Lower lobe of right lung (tissue), 2 donors: Measurements from ENCODE around the gene ABHD8. TPM values are rescaled to one million over a fixed set of nuclear protein-coding genes. Genes with fewer than 3 reads are reported as not detected.

ENCODE experiments used
- ATAC-seq, 2 donors: fragments of 200-7000 bp; cut with Tn5 transposase; one replicate each; pipeline ENCODE4 v1.9.1; 2020 to 2022; ENCODE audit warnings: mild to moderate bottlenecking in 2 of 2, moderate library complexity in 2 of 2
- DNase-seq: peaks from one replicate; pipeline ENCODE4 v3.0.0-alpha.2; 2020
- H3K27ac ChIP-seq: fragments of 200-600 bp; one replicate; pipeline ENCODE4 v1.8.0; 2022
- H3K27me3 ChIP-seq: fragments of 200-600 bp; one replicate; pipeline ENCODE4 v1.8.0; 2022; ENCODE audit warnings: low read depth
- H3K36me3 ChIP-seq: fragments of 200-600 bp; one replicate; pipeline ENCODE4 v1.8.0; 2022; ENCODE audit warnings: mild to moderate bottlenecking
- H3K4me1 ChIP-seq: fragments of 200-600 bp; one replicate; pipeline ENCODE4 v1.8.0; 2022
- H3K4me3 ChIP-seq: fragments of 200-600 bp; one replicate; pipeline ENCODE4 v1.8.0; 2022; ENCODE audit warnings: mild to moderate bottlenecking
- H3K9me3 ChIP-seq: fragments of 200-600 bp; one replicate; pipeline ENCODE4 v1.8.0; 2022
- intact Hi-C: fragments of 100-400 bp; cut with DNase I; formaldehyde crosslinking; loops from one replicate; pipeline ENCODE4 v1.11.0; 2022
- total RNA-seq: library from RNA; stranded (reverse); fragmentation: NEBNext Ultra II Directional; extraction: Animal tissue kit (Norgen Biotek cat#: 25700); gene quantifications from one replicate; pipeline ENCODE4 v1.2.1, GENCODE V29; 2021
- TF ChIP-seq, protein P1 (sequence below): fragments of 200-600 bp; IDR thresholded peaks from one replicate; pipeline ENCODE4 v1.8.0; 2022; ENCODE audit warnings: antibody characterized with exemption, mild to moderate bottlenecking
- donor health status: DM: no; HTN: yes; CAD: no; lungs with severe emphysema.

ABHD8 gene
- total RNA-seq, 1 donor from 2014 or later, result 19.5 TPM

DNA sequence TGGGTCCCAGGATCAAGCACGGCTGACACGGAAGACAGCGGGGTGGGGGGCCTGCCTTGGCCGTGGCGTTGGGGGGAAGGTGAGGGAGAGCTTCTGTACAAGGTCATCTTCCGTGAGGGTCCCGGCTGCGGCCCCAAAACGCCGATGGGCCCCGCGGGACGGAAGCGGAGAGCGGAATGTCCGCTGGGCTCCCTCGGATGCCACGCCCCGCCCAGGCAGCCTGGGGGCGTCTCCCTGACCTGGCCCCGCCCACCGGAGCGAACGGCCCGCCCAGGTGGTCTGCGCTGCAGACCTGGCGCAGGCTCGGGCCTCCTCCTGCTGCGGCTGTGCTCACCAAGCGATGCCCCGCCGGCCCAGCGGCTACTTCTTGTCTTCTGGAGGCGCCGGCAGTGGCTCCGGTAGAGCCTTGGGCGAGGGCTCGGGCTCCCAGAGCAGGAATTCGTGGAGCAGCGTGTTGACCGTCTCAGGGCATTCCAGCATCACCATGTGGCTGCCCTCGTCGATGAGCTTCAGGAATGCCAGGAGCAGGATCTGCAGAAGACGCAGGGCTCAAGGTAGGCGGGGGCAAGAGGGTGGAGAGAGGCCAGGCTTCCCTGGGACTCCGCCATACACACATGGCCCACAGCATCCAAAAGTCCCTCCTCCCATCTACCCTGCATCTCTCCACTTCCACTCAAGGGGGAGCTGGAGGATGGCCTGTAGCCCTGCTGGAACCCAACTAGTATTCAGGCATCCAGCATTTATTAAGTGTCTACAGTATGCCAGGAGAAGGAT lies 10.7 kb downstream of the ABHD8 start:
- peak overlapping the region; percentile 67 for H3K4me3 ChIP-seq
- no peaks in the 10 kb centered on the region for H3K9me3 ChIP-seq
- intact Hi-C loops, result no loop called here
- DNase-seq (peak; percentile 77), ATAC-seq (peak; percentile 94 to 95)
- H3K27ac ChIP-seq, result peak overlapping the region; percentile 61
- peaks cover 4% of the 10 kb centered on the region for H3K36me3 ChIP-seq
- H3K4me1 ChIP-seq, result peaks cover 12% of the 10 kb centered on the region
- TF ChIP-seq, protein P1, sequence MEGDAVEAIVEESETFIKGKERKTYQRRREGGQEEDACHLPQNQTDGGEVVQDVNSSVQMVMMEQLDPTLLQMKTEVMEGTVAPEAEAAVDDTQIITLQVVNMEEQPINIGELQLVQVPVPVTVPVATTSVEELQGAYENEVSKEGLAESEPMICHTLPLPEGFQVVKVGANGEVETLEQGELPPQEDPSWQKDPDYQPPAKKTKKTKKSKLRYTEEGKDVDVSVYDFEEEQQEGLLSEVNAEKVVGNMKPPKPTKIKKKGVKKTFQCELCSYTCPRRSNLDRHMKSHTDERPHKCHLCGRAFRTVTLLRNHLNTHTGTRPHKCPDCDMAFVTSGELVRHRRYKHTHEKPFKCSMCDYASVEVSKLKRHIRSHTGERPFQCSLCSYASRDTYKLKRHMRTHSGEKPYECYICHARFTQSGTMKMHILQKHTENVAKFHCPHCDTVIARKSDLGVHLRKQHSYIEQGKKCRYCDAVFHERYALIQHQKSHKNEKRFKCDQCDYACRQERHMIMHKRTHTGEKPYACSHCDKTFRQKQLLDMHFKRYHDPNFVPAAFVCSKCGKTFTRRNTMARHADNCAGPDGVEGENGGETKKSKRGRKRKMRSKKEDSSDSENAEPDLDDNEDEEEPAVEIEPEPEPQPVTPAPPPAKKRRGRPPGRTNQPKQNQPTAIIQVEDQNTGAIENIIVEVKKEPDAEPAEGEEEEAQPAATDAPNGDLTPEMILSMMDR, result peak; percentile 73
- H3K27me3 ChIP-seq, result no peaks in the 10 kb centered on the region

DNA sequence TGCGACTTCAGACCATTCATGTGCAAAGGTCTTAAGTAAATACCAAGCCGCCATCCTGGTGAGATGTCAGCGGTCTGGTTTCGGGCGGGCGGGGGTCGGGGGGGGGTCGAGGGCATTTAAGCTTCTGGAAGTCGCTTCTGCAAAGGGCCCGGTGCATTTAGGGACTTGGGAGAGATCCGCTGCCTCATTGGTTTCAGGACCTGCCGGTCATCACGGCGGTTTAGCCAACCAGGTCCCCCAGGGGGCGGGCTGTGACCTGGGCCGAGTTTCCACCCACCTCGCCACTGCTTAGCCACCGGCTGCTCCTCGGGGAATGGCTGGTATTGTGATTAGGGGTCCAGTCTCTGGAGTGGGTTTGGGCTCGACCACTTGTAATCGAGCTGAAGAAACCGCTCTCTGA lies 13.7 kb downstream of the ABHD8 start:
- DNase-seq, result peak; percentile 80
- TF ChIP-seq, protein P1, result no peak
- H3K9me3 ChIP-seq, result no peaks in the 10 kb centered on the region
- H3K4me1 ChIP-seq, result peaks cover 12% of the 10 kb centered on the region
- intact Hi-C loops, result loop anchor here (10.0 kb wide), 1 partner anchor 215 kb away; the partner anchor contains the start of genes HAUS8 and MYO9B
- H3K36me3 ChIP-seq, result no peaks in the 10 kb centered on the region
- no peaks in the 10 kb centered on the region for H3K27me3 ChIP-seq
- no peak overlapping the region for H3K27ac ChIP-seq
- no peak for ATAC-seq
- no peak overlapping the region for H3K4me3 ChIP-seq

DNA sequence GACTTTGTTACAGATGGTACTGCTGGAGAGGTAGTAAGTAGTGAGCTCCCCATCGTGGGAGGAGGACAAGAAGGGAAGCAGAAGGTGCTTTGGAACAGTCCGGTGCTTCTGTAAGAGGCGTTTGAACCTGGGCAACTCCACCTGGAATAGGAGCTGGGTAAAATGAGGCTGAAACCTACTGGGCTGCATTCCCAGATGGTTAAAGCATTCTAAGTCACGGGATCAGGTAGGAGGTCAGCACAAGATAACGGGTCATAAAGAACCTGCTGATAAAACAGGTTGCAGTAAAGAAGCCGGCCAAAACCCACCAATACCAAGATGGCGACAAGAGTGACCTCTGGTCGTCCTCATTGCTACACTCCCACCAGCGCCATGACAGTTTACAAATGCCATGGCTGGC lies 16.5 kb downstream of the ABHD8 start:
- DNase-seq (no peak), ATAC-seq (no peak)
- intact Hi-C loops, result loop anchor here (10.0 kb wide), 1 partner anchor 212 kb away; the partner anchor contains the start of genes HAUS8 and MYO9B
- Histone ChIP-seq H3K4me3 (no peak overlapping the region), H3K36me3 (no peaks in the 10 kb centered on the region), H3K4me1 (peaks cover 11% of the 10 kb centered on the region), H3K27ac (no peak overlapping the region), H3K9me3 (no peaks in the 10 kb centered on the region), H3K27me3 (peaks cover 9% of the 10 kb centered on the region)
- TF ChIP-seq, protein P1, result no peak

DNA sequence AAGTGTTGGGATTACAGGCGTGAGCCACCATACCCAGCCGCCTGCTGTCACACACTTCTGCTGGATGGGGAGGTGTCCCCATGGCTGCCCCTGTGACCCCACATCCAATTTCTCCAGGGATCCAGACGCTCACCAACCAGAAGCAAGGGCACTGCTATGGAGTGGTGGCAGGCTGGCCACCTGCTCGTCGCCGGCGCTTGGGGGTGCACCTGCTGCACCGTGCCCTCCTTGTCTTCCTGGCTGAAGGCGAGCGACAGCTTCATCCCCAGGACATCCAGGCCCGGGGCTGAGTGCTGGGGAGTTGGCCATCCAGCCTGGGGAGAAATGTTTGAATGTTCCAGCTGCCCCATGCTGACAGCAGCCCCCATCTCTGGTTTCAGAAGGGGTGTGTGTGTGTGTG lies 17.0 kb downstream of the ABHD8 start:
- H3K36me3 ChIP-seq, result no peaks in the 10 kb centered on the region
- DNase-seq (no peak), ATAC-seq (no peak)
- intact Hi-C loops, result loop anchor here (10.0 kb wide), 1 partner anchor 211 kb away; the partner anchor contains the start of genes HAUS8 and MYO9B
- TF ChIP-seq, protein P1, result no peak
- peaks cover 16% of the 10 kb centered on the region for H3K4me1 ChIP-seq
- H3K27ac ChIP-seq, result no peak overlapping the region
- H3K4me3 ChIP-seq, result no peak overlapping the region
- no peaks in the 10 kb centered on the region for H3K9me3 ChIP-seq
- peaks cover 14% of the 10 kb centered on the region for H3K27me3 ChIP-seq

DNA sequence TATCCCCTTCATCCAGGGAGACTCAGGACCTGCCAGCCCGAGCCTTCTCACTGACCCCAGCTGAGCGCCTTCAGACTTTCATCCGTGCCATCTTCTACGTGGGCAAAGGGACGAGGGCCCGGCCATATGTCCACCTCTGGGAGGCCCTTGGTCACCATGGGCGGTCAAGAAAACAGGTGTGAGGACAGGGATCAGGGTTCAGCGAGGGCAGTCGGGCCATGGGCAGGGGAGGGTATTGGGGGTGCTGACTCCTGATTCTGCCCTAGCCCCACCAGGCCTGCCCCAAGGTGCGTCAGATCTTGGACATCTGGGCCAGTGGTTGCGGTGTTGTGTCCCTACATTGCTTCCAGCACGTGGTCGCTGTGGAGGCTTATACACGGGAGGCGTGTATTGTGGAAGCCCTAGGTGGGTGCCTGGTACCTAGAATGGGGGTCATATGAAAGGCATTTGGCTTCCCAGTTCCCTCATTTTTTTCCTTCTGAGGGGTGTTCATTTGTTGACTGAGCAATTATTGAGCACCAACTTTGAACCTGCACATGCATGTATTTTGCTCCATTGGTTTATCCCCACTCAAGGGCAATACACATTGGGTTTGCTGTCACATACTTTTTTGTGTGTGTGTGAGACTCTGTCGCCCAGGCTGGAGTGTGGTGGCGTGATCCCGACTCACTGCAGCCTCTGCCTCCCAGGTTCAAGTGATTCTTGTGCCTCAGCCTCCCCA lies 17.6 kb downstream of the ABHD8 start:
- H3K9me3 ChIP-seq, result no peaks in the 10 kb centered on the region
- ATAC-seq, result no peak
- DNase-seq, result no peak
- H3K4me3 ChIP-seq, result no peak overlapping the region
- H3K27ac ChIP-seq, result no peak overlapping the region
- no peaks in the 10 kb centered on the region for H3K36me3 ChIP-seq
- intact Hi-C loops, result loop anchor here (10.0 kb wide), 1 partner anchor 211 kb away; the partner anchor contains the start of genes HAUS8 and MYO9B
- TF ChIP-seq, protein P1, result no peak
- H3K4me1 ChIP-seq, result peaks cover 20% of the 10 kb centered on the region
- peaks cover 19% of the 10 kb centered on the region for H3K27me3 ChIP-seq
